ENCODE measurements around the gene RHCG. TPM values are rescaled to one million over a fixed set of nuclear protein-coding genes. Genes with fewer than 3 reads are reported as not detected.

RHCG gene
- total RNA-seq, 1 experiment from 2014 or later = not detected

DNA sequence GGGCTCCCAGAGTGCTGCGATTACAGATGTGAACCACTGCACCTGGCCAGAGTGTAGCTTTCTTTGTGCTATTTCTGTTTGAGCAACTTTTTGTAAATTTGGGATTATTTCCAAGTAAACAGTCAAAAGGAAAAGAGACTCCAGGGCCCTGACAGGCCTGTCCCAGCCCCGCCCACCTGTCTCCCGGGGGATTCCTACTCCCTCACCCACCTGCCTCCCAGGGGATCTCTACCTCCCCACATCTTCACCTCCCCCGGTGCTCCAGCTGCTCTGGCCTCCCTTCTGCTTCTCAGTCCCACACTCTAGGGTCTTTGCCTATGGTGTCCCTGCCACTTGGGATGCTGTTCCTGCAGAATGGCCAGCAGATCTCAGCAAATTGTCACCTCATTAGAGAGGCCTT, 7.0 kb downstream of the RHCG start:
- H3K9me2 ChIP-seq (replicated peaks; ENCODE audit: low read length) = no peaks in the 10 kb centered on the region
- no peak overlapping the region for H2AFZ ChIP-seq (ENCODE audit: low read length)
- POLR2A ChIA-PET (ENCODE audit: unreplicated experiment) = no interaction called here
- H3K4me3 ChIP-seq (ENCODE audit: low read length) = no peak overlapping the region
- H3K4me2 ChIP-seq (ENCODE audit: low read length) = no peak overlapping the region
- ATAC-seq = no peak
- no peaks in the 10 kb centered on the region for H3K27me3 ChIP-seq (ENCODE audit: low read length)
- no peaks in the 10 kb centered on the region for H3K79me2 ChIP-seq (ENCODE audit: low read length)
- no TSS peak for BruUV-seq (replicated peaks)
- H3K9me3 ChIP-seq (ENCODE audit: low read length) = no peaks in the 10 kb centered on the region
- H4K20me1 ChIP-seq (ENCODE audit: low read length) = no peaks in the 10 kb centered on the region
- TF ChIP-seq EZH2phosphoT487 (IDR thresholded peaks at IDR 0.05; ENCODE audit: borderline replicate concordance, low read length) = no peak
- no peak for TF ChIP-seq EZH2 (IDR thresholded peaks at IDR 0.05; ENCODE audit: low read length, unreplicated experiment)
- TF ChIP-seq, protein P1, sequence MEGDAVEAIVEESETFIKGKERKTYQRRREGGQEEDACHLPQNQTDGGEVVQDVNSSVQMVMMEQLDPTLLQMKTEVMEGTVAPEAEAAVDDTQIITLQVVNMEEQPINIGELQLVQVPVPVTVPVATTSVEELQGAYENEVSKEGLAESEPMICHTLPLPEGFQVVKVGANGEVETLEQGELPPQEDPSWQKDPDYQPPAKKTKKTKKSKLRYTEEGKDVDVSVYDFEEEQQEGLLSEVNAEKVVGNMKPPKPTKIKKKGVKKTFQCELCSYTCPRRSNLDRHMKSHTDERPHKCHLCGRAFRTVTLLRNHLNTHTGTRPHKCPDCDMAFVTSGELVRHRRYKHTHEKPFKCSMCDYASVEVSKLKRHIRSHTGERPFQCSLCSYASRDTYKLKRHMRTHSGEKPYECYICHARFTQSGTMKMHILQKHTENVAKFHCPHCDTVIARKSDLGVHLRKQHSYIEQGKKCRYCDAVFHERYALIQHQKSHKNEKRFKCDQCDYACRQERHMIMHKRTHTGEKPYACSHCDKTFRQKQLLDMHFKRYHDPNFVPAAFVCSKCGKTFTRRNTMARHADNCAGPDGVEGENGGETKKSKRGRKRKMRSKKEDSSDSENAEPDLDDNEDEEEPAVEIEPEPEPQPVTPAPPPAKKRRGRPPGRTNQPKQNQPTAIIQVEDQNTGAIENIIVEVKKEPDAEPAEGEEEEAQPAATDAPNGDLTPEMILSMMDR (conservative IDR thresholded peaks at IDR 0.05; ENCODE audit: low read depth, low read length) = no peak
- CTCF ChIA-PET = no interaction called here
- H3F3A ChIP-seq (ENCODE audit: low read length, unreplicated experiment) = no peaks in the 10 kb centered on the region
- no peak overlapping the region for H3K9ac ChIP-seq (ENCODE audit: low read length)
- no peaks in the 10 kb centered on the region for H3K36me3 ChIP-seq (ENCODE audit: low read depth, low read length)
- H3K4me1 ChIP-seq (ENCODE audit: insufficient read depth, low read length) = peaks cover 14% of the 10 kb centered on the region
- H3K27ac ChIP-seq (ENCODE audit: low read length) = no peak overlapping the region
- no peak for DNase-seq
- intact Hi-C loops (cut with micrococcal nuclease) = no loop called here

DNA sequence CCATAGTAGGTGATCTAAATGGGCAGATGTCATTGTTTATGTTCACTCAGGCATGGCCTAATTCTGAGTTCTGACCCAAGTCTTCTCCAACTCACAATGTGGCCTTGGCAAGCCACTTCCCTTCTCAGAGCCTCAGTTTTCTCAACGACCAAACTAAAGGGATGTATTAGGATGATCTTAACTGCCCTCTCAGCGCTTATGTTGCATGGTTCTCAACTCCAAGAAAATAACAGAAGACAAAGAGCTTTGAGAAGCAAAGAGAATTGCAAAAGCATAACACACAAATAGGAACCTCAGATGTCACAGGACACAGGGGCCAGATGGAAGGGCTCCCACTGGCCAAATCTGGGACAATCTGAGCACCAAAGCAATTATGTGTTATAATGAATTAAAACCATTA, 8.6 kb downstream of the RHCG start:
- H3K79me2 ChIP-seq (ENCODE audit: low read length) = no peaks in the 10 kb centered on the region
- ChIA-PET POLR2A (ENCODE audit: unreplicated experiment) (no interaction called here), CTCF (no interaction called here)
- no peak overlapping the region for H3K4me3 ChIP-seq (ENCODE audit: low read length)
- intact Hi-C loops (cut with micrococcal nuclease) = no loop called here
- no peaks in the 10 kb centered on the region for H3K9me2 ChIP-seq (replicated peaks; ENCODE audit: low read length)
- no peaks in the 10 kb centered on the region for H3K9me3 ChIP-seq (ENCODE audit: low read length)
- no peaks in the 10 kb centered on the region for H3K27me3 ChIP-seq (ENCODE audit: low read length)
- DNase-seq (no peak), ATAC-seq (no peak)
- no peak overlapping the region for H2AFZ ChIP-seq (ENCODE audit: low read length)
- TF ChIP-seq, protein P1 (conservative IDR thresholded peaks at IDR 0.05; ENCODE audit: low read depth, low read length) = no peak
- TF ChIP-seq EZH2phosphoT487 (IDR thresholded peaks at IDR 0.05; ENCODE audit: borderline replicate concordance, low read length) (no peak), EZH2 (IDR thresholded peaks at IDR 0.05; ENCODE audit: low read length, unreplicated experiment) (no peak)
- H3K4me1 ChIP-seq (ENCODE audit: insufficient read depth, low read length) = peaks cover 14% of the 10 kb centered on the region
- H3F3A ChIP-seq (ENCODE audit: low read length, unreplicated experiment) = no peaks in the 10 kb centered on the region
- H3K4me2 ChIP-seq (ENCODE audit: low read length) = no peak overlapping the region
- no peaks in the 10 kb centered on the region for H3K36me3 ChIP-seq (ENCODE audit: low read depth, low read length)
- no peak overlapping the region for H3K27ac ChIP-seq (ENCODE audit: low read length)
- H3K9ac ChIP-seq (ENCODE audit: low read length) = no peak overlapping the region
- BruUV-seq (replicated peaks) = no TSS peak
- H4K20me1 ChIP-seq (ENCODE audit: low read length) = no peaks in the 10 kb centered on the region

DNA sequence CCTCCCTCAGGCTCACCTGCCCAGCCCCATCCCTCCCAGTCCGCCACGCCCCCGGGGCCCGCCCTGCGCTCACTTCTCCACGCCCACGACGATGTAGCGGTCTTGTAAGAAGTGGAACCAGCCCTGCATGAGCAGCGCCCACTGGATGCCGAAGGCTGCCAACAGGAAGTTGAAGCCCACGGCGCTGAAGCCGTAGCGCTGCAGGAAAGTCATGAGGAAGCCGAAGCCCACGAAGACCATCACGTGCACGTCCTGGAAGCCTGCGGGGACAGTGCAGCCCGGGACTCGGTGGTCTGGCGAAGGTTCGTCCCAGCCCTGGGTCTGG, 9.7 kb downstream of the RHCG start:
- intact Hi-C loops (cut with micrococcal nuclease) = no loop called here
- TF ChIP-seq EZH2 (IDR thresholded peaks at IDR 0.05; ENCODE audit: low read length, unreplicated experiment) (no peak), EZH2phosphoT487 (IDR thresholded peaks at IDR 0.05; ENCODE audit: borderline replicate concordance, low read length) (no peak)
- TF ChIP-seq, protein P1 (conservative IDR thresholded peaks at IDR 0.05; ENCODE audit: low read depth, low read length) = no peak
- Histone ChIP-seq H3K9ac (ENCODE audit: low read length) (no peak overlapping the region), H3K4me3 (ENCODE audit: low read length) (no peak overlapping the region), H3K79me2 (ENCODE audit: low read length) (no peaks in the 10 kb centered on the region), H4K20me1 (ENCODE audit: low read length) (no peaks in the 10 kb centered on the region), H2AFZ (ENCODE audit: low read length) (no peak overlapping the region), H3K9me3 (ENCODE audit: low read length) (no peaks in the 10 kb centered on the region), H3K4me2 (ENCODE audit: low read length) (no peak overlapping the region), H3K27ac (ENCODE audit: low read length) (no peak overlapping the region), H3K27me3 (ENCODE audit: low read length) (no peaks in the 10 kb centered on the region), H3K36me3 (ENCODE audit: low read depth, low read length) (no peaks in the 10 kb centered on the region), H3K9me2 (replicated peaks; ENCODE audit: low read length) (no peaks in the 10 kb centered on the region), H3F3A (ENCODE audit: low read length, unreplicated experiment) (no peaks in the 10 kb centered on the region), H3K4me1 (ENCODE audit: insufficient read depth, low read length) (peaks cover 14% of the 10 kb centered on the region)
- no peak for DNase-seq
- POLR2A ChIA-PET (ENCODE audit: unreplicated experiment) = no interaction called here
- CTCF ChIA-PET = no interaction called here
- ATAC-seq = no peak
- BruUV-seq (replicated peaks) = no TSS peak
